ENCODE data around the gene PRR15L.

PRR15L gene

GRCh38 chr17:47959825-47960655 lies 2.4 kb upstream of the PRR15L start:
- no peak for DNase-seq

DNA sequence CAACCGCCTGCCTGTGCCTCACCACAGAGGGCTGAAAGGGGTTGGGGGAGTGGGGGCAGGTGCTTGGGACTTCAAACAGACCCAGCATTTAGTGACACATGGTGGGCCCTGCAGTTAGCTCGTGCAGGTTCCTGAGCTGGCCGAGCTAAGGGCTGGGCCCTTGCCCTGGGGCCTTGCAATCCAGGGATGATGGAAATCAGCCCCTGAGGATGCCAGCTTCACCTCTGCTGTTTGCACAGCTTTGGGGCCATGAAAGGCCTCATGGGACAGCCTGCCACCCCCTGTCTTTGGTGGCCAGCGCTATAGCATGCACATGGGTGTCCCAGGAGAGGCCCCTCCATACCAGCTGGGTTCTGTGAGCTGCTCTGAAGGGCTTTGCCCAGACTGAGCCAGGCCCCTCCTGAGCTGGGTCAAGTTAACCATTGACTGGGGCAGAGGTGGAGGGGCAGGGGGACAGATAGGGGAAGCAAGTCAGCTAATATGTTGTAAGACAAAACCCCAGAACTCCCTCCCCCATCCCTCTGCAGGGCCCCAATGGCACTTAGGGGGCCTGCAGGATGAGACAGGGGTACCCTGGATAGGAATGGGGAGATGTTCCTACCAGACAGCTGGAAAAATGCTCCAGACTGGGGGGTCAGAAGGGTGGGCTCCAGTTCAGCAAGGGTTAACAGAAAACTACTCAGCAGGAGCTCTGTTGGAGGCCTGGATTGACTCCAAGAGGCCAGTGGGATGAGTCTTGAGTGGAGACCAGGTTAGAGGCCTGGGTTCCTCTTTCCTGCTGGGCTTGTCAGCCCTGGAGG lies 692 bp downstream of the PRR15L start:
- no peak for DNase-seq

- DNase-seq: no peak
Measured at GRCh38 chr17:47955497-47956461, 1.9 kb downstream of the PRR15L start.

- no peak for DNase-seq
Measured at GRCh38 chr17:47953909-47954308, 3.8 kb downstream of the PRR15L start.

- DNase-seq: peak; percentile 40 to 77
Measured at GRCh38 chr17:47952171-47953021, 5.3 kb downstream of the PRR15L start.

DNA sequence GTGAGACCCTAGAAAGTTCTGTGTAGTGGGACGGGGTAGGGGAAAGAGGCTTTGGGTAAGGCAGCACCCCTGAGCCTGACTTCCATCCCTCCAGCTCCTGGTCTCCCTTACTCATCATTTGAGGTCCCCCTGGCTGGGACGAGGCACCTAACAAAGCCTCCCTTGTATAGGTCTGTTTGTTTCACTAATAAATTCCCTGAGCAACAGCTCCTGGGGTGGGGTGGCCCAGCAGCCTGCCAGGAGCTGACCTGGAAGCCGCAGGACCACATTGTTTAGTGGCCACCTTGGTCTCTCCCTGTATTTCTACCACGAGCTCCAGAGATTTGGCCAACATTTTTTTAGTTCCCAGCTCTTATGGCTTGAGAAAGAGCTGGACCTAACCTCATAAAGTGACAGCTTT lies 7.2 kb downstream of the PRR15L start:
- DNase-seq: no peak

GRCh38 chr17:47949946-47950345 lies 7.7 kb downstream of the PRR15L start:
- no peak for DNase-seq

- peak; percentile 68 to 75 for DNase-seq
Measured at GRCh38 chr17:47949197-47949759, 8.4 kb downstream of the PRR15L start.

- DNase-seq: no peak
Measured at GRCh38 chr17:47948706-47949196, 8.9 kb downstream of the PRR15L start.

DNA sequence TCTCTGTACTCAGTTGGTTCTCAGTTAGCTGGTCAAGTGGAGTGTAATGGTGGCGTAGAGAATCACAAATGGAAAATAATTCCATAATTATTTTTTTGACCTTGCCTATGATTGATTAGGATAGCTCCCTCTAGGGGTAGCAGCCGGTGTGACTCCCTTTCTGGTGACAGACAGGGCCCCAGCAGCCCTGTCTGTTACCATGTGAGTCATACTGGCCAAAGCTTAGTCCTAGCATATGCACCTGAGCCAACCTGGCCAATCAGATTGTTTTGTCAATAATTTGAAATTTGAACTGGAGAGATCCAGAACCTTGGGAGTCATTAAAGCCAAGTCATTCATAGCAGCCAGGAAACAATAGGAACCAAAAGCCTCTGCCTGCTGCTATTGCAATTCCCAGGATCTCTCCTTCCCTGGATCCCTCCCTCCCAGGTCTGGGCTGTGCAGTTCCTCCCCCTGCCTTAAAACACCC lies 10.7 kb downstream of the PRR15L start:
- peak; percentile 64 to 74 for DNase-seq

DNA sequence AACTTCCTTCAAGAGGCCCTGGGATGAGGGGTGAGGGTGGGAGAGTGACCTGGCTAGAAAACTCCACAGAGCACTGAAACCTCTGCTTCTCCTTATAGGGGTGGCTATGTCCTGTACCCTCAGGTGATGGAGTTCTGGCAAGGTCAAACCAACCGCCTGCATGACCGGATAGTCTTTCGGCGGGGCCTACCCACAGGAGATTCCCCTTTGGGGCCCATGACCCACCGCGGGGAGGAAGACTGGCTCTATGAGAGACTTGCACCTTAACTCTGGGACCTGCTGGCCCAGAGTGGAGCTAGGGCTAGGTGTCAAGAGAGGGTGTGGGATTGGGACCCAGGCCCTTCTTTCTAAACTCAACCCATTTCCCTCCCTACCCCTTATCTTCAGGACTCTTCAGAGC lies 11.2 kb downstream of the PRR15L start:
- DNase-seq: no peak

DNA sequence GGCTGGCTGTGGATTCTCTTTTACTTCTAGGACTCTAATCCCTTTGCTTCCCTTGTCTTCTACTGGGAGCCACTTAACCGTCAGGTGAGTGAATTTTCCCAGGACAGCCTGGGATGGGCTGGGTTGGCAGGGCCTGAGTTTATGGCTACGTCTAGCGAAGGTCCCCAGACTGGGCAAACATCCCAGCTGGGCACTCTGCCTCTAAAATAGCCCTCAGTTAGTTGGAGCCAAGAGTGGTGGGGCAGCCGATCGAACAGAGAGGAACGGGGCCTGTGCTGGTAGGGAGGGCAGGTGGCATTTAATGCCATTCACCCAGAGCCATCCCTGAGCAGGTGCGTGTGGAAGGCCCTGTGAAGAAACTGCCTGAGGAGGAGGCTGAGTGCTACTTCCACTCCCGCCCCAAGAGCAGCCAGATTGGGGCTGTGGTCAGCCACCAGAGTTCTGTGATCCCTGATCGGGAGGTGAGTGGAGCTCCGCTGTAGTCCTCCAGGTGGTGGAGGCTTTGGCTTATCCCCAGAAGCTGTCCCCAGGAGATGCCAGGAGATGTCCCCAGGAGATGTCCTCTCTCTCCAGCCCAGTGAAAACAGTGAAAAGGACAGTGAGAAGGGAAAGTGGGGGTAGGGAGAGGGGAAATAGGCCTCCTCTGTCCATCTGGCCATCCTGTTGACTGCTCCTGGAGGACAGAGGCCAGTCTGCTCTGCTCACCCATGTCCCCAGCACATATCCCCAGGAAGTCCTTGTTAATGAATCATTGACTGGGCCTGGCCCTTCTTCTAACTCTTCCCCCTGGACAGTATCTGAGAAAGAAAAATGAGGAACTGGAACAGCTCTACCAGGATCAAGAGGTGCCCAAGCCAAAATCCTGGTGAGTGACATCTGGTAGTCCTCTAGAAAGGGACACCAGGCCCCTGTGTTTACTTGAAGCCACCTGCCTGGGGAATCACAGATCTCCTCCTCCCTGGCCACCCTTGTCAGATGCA lies 11.9 kb downstream of the PRR15L start:
- DNase-seq: peak; percentile 52 to 61

GRCh38 chr17:47945080-47945479 lies 12.6 kb downstream of the PRR15L start:
- peak; percentile 74 to 89 for DNase-seq

GRCh38 chr17:47942568-47942967 lies 15.1 kb downstream of the PRR15L start:
- no peak for DNase-seq

GRCh38 chr17:47942096-47942510 lies 15.6 kb downstream of the PRR15L start:
- DNase-seq: no peak

DNA sequence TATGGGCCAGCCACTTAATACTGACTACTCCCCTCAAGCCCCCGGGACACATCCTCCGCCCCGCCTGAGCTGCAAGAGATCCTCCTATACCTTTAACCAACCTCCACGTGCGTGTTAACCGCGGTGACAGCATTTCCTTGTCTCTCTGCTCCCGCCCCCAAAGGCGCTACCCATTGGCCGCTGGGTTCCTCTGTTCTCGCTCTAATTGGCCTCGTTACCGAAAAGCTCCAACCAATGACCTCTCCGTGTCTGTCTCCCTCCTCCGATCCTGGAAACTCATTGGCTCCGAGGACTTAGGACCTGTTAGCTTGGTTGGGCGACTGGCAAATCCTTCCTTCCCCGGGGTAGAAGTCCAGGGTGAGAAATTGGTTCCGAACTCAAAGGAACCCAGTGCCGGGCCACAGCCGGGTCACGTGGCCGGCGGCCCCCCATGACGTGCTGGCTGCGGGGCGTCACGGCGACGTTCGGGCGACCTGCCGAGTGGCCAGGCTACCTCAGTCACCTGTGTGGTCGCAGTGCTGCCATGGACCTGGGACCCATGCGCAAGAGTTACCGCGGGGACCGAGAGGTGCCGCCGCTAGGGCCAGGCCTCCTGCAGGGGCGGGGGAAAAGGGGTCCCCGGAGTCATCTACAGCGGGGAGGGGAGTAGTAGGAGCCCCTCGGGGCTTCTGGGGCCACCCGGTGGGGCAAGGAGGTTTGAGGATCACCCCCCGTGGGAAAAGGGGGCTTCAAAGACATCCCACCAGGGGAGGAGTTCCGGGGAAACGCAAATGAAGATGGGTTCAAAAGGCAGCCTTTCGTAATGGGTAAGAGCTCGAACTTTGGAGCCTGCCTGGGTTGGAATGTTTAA lies 16.2 kb downstream of the PRR15L start, which contains the start of gene PNPO:
Gene PNPO, plus strand, starts transcription at position 326 of the 850 bp plus-strand sequence. Its CDS starts 105 bp downstream, at position 431.
- peak; percentile 99 for DNase-seq

DNA sequence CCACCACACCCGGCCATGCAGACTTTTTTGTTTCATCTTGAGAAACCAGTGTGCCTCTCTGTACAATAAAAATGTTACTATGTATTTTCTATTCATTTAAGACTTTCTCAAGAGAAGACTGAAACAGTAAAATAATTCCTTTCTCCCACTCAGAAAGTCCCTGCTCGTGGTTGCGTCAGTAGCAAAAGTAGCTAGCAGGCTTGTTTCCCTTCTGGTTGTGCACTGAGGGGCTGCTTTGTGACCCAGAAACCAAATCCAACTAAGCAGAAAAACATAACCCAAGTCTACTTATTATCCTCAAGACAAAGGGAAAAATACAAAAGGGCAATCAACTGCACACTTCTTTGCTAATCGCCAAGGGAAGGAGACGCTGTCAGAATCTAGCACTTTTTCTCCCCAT lies 19.7 kb downstream of the PRR15L start:
- DNase-seq: no peak

GRCh38 chr17:47935961-47936360 lies 21.7 kb downstream of the PRR15L start:
- DNase-seq: no peak
